ENCODE measurements around the gene SETD5. TPM values are rescaled to one million over a fixed set of nuclear protein-coding genes. Genes with fewer than 3 reads are reported as not detected.
"Not testable (repeated sequence)": the region's sequence is repeated elsewhere in the genome, so short reads cannot be mapped to it uniquely, and the experiment has no call there.

Gene SETD5
- total RNA-seq, 2 donors from 2014 or later = 261 to 289 TPM

DNA sequence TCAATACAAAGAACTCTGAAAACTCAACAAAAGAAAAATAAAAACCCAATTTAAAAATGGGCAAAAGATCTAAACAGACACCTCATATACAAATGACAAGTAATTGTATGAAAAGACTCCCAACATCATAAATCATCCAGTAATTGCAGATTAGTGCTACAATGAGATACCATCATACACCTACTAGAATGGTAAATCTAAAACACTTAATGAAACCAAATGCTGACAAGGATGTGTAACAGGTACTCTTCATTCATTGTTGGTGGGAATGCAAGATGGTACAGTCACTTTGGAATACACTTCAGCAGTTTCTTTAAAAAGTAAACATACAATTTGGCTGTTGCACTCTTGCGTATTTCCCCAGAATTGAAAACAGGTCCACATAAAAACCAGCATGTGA lies 87.8 kb downstream of the SETD5 start:
- Histone ChIP-seq H3K9me3 (ENCODE audit: control insufficient read depth, low read length) (peaks cover 5% of the 10 kb centered on the region), H3K27me3 (ENCODE audit: control insufficient read depth, insufficient read depth, low read length, poor library complexity, severe bottlenecking) (no peaks in the 10 kb centered on the region), H3K4me1 (ENCODE audit: control insufficient read depth, insufficient read depth, low read length) (no peaks in the 10 kb centered on the region), H3K9ac (ENCODE audit: extremely low read depth, low read length, poor library complexity, severe bottlenecking) (no peak overlapping the region), H3K36me3 (ENCODE audit: control insufficient read depth, insufficient read depth, low read length) (peaks cover 45% of the 10 kb centered on the region), H3K27ac (ENCODE audit: low read depth, low read length) (no peak overlapping the region), H3K4me3 (ENCODE audit: low read length) (no peak overlapping the region)
- Mint-ChIP-seq H3K36me3 (ENCODE audit: low read depth) (peaks cover 52% of the 10 kb centered on the region), H3K27ac (no peak overlapping the region), H3K4me1 (no peaks in the 10 kb centered on the region), H3K27me3 (ENCODE audit: insufficient read depth) (no peaks in the 10 kb centered on the region), H3K4me3 (no peak overlapping the region), H3K9me3 (peaks cover 8% of the 10 kb centered on the region)
- 92% methylated on average over 1 of the region's 1 CpG; no CpG with 5 or more reads in 1 of the 2 experiments for WGBS, 2 experiments (ENCODE audit: insufficient coverage in 1 of 2, insufficient read length in 1 of 2)
- no peak for DNase-seq
- TF ChIP-seq, protein P1, sequence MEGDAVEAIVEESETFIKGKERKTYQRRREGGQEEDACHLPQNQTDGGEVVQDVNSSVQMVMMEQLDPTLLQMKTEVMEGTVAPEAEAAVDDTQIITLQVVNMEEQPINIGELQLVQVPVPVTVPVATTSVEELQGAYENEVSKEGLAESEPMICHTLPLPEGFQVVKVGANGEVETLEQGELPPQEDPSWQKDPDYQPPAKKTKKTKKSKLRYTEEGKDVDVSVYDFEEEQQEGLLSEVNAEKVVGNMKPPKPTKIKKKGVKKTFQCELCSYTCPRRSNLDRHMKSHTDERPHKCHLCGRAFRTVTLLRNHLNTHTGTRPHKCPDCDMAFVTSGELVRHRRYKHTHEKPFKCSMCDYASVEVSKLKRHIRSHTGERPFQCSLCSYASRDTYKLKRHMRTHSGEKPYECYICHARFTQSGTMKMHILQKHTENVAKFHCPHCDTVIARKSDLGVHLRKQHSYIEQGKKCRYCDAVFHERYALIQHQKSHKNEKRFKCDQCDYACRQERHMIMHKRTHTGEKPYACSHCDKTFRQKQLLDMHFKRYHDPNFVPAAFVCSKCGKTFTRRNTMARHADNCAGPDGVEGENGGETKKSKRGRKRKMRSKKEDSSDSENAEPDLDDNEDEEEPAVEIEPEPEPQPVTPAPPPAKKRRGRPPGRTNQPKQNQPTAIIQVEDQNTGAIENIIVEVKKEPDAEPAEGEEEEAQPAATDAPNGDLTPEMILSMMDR (conservative IDR thresholded peaks at IDR 0.05) = no peak

DNA sequence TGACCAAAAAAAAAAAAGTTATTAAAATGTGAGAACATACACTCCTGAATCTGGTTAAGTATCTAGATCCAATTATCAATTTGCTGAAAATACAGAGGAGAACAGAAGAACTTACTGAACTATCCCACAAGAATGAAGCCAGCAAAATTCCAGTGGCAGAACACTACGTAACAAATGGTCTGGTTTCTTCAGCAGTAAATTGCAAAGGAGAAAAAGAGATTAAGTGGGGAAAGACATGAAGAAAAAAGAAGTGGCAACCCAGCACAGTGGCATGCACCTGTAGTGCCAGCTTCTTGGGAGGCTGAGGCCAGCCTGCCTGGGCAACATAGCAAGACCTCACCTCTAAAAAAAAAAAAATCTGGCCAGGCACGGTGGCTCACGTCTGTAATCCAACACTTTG lies 94.1 kb downstream of the SETD5 start:
- Histone ChIP-seq H3K4me1 (ENCODE audit: control insufficient read depth, insufficient read depth, low read length) (no peaks in the 10 kb centered on the region), H3K36me3 (ENCODE audit: control insufficient read depth, insufficient read depth, low read length) (no peaks in the 10 kb centered on the region), H3K4me3 (ENCODE audit: low read length) (no peak overlapping the region), H3K27ac (ENCODE audit: low read depth, low read length) (no peak overlapping the region), H3K9me3 (ENCODE audit: control insufficient read depth, low read length) (peaks cover 5% of the 10 kb centered on the region), H3K27me3 (ENCODE audit: control insufficient read depth, insufficient read depth, low read length, poor library complexity, severe bottlenecking) (no peaks in the 10 kb centered on the region), H3K9ac (ENCODE audit: extremely low read depth, low read length, poor library complexity, severe bottlenecking) (no peak overlapping the region)
- Mint-ChIP-seq H3K9me3 (peaks cover 8% of the 10 kb centered on the region), H3K4me3 (no peak overlapping the region), H3K27me3 (ENCODE audit: insufficient read depth) (peaks cover 41% of the 10 kb centered on the region), H3K4me1 (no peaks in the 10 kb centered on the region), H3K27ac (no peak overlapping the region), H3K36me3 (ENCODE audit: low read depth) (peaks cover 8% of the 10 kb centered on the region)
- TF ChIP-seq, protein P1 (conservative IDR thresholded peaks at IDR 0.05) = no peak
- 63% methylated on average over 3 of the region's 3 CpGs; no CpG with 5 or more reads in 1 of the 2 experiments for WGBS, 2 experiments (ENCODE audit: insufficient coverage in 1 of 2, insufficient read length in 1 of 2)
- no peak for DNase-seq

- H3K36me3 ChIP-seq (ENCODE audit: control insufficient read depth, insufficient read depth, low read length); H3K4me1 Mint-ChIP-seq; H3K27ac ChIP-seq (ENCODE audit: low read depth, low read length); H3K36me3 Mint-ChIP-seq (ENCODE audit: low read depth); H3K9me3 Mint-ChIP-seq; H3K27ac Mint-ChIP-seq; H3K4me3 Mint-ChIP-seq; H3K4me3 ChIP-seq (ENCODE audit: low read length); H3K4me1 ChIP-seq (ENCODE audit: control insufficient read depth, insufficient read depth, low read length); H3K27me3 ChIP-seq (ENCODE audit: control insufficient read depth, insufficient read depth, low read length, poor library complexity, severe bottlenecking); H3K9me3 ChIP-seq (ENCODE audit: control insufficient read depth, low read length); H3K9ac ChIP-seq (ENCODE audit: extremely low read depth, low read length, poor library complexity, severe bottlenecking); DNase-seq: not testable (repeated sequence)
- H3K27me3 Mint-ChIP-seq (ENCODE audit: insufficient read depth) = peaks cover 65% of the 10 kb centered on the region
- WGBS, 2 experiments (ENCODE audit: insufficient coverage in 1 of 2, insufficient read length in 1 of 2) = 94 to 96% methylated on average over 14 to 15 of the region's 15 CpGs
Observed at GRCh38 chr3:9494036-9494435, 96.6 kb downstream of the SETD5 start.

DNA sequence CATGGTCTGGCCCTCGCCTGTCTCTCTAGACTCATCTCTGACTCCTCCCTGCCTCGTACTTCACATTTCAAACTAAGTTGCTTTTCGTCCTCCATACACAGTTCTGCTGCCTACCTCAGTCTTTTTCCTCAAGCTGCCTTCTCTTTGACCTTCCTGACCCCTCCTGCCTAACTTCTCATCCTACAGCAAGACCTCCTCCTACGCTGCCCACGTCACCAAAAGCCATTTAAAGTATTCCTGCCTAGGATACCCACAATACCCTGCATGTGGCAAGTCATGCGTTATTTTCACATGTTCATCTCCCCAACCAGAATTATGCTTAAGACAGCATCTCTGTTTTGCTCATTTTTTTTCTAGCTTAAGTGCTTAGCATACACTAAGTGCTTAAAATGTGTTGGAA lies 99.5 kb downstream of the SETD5 start:
- H3K4me3 ChIP-seq (ENCODE audit: low read length) = no peak overlapping the region
- Mint-ChIP-seq H3K36me3 (ENCODE audit: low read depth) (no peaks in the 10 kb centered on the region), H3K9me3 (no peaks in the 10 kb centered on the region), H3K27ac (no peak overlapping the region), H3K27me3 (ENCODE audit: insufficient read depth) (peaks cover 77% of the 10 kb centered on the region), H3K4me3 (no peak overlapping the region), H3K4me1 (peaks cover 4% of the 10 kb centered on the region)
- no peak overlapping the region for H3K27ac ChIP-seq (ENCODE audit: low read depth, low read length)
- no peak overlapping the region for H3K9ac ChIP-seq (ENCODE audit: extremely low read depth, low read length, poor library complexity, severe bottlenecking)
- H3K36me3 ChIP-seq (ENCODE audit: control insufficient read depth, insufficient read depth, low read length) = no peaks in the 10 kb centered on the region
- 84 to 86% methylated on average over 6 of the region's 6 CpGs for WGBS, 2 experiments (ENCODE audit: insufficient coverage in 1 of 2, insufficient read length in 1 of 2)
- TF ChIP-seq, protein P1 (conservative IDR thresholded peaks at IDR 0.05) = no peak
- DNase-seq = no peak
- no peaks in the 10 kb centered on the region for H3K4me1 ChIP-seq (ENCODE audit: control insufficient read depth, insufficient read depth, low read length)
- peaks cover 21% of the 10 kb centered on the region for H3K27me3 ChIP-seq (ENCODE audit: control insufficient read depth, insufficient read depth, low read length, poor library complexity, severe bottlenecking)
- H3K9me3 ChIP-seq (ENCODE audit: control insufficient read depth, low read length) = no peaks in the 10 kb centered on the region

Measured in endodermal cell (in vitro differentiated cells).